ENCODE data around the gene TTC27. TPM values are rescaled to one million over a fixed set of nuclear protein-coding genes. Genes with fewer than 3 reads are reported as not detected.

Gene TTC27
- total and polyA plus RNA-seq, 10 of the 15 experiments (the other 5 are each of a cell fraction or from before 2014, with no cell fraction given) = 20.4 to 34.9 (median 26.0) TPM

DNA sequence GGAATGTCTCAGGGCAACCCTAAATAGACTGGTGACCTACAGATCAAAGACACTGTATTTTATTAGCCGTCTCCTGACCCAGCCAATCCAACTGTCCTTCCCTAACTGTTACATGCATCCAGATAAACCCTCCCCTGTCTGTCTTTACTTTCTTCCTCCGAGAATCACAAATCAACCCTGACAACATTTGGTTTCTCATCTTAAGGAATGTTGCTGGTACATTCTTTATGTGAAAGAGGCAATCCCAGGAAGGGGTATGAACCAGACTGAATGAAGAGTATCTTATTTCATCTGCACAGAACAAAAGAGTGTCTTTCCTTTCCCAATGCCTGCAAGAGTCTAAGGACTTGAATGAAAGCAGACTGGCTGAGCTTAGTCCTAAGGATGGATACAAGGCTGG lies 205.0 kb downstream of the TTC27 start:
- CTCF ChIA-PET = no interaction called here
- SMC1A ChIA-PET (ENCODE audit: uncharacterized antibody, unreplicated experiment) = no interaction called here
- POLR2A ChIA-PET = no interaction called here
- H2AFZ ChIP-seq (ENCODE audit: control insufficient read depth, low read depth, low read length) = no peak overlapping the region
- no peak overlapping the region for H3K4me3 ChIP-seq
- in situ Hi-C loops (cut with MboI) = no loop called here
- no peaks in the 10 kb centered on the region for H3K79me2 ChIP-seq (ENCODE audit: control insufficient read depth, insufficient read depth, low read length)
- ATAC-seq (no peak), FAIRE-seq (no peak), DNase-seq (ENCODE audit: low read depth, low spot score) (no peak)
- TF ChIP-seq, protein P1, sequence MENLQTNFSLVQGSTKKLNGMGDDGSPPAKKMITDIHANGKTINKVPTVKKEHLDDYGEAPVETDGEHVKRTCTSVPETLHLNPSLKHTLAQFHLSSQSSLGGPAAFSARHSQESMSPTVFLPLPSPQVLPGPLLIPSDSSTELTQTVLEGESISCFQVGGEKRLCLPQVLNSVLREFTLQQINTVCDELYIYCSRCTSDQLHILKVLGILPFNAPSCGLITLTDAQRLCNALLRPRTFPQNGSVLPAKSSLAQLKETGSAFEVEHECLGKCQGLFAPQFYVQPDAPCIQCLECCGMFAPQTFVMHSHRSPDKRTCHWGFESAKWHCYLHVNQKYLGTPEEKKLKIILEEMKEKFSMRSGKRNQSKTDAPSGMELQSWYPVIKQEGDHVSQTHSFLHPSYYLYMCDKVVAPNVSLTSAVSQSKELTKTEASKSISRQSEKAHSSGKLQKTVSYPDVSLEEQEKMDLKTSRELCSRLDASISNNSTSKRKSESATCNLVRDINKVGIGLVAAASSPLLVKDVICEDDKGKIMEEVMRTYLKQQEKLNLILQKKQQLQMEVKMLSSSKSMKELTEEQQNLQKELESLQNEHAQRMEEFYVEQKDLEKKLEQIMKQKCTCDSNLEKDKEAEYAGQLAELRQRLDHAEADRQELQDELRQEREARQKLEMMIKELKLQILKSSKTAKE (IDR thresholded peaks at IDR 0.05; ENCODE audit: low read depth, poor library complexity, severe bottlenecking) = no peak
- TF ChIP-seq, protein P2, sequence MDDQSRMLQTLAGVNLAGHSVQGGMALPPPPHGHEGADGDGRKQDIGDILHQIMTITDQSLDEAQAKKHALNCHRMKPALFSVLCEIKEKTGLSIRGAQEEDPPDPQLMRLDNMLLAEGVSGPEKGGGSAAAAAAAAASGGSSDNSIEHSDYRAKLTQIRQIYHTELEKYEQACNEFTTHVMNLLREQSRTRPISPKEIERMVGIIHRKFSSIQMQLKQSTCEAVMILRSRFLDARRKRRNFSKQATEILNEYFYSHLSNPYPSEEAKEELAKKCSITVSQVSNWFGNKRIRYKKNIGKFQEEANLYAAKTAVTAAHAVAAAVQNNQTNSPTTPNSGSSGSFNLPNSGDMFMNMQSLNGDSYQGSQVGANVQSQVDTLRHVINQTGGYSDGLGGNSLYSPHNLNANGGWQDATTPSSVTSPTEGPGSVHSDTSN (IDR thresholded peaks at IDR 0.05; ENCODE audit: insufficient replicate concordance, low read depth, low read length) = no peak
- TF ChIP-seq BCL11A (IDR thresholded peaks at IDR 0.05; ENCODE audit: low read depth, low read length) (no peak), ZZZ3 (IDR thresholded peaks at IDR 0.05; ENCODE audit: control insufficient read depth, insufficient read length, low read depth) (no peak), POU2F2 (IDR thresholded peaks at IDR 0.05; ENCODE audit: borderline replicate concordance, low read depth, low read length) (no peak), BACH1 (IDR thresholded peaks at IDR 0.05; ENCODE audit: borderline replicate concordance) (no peak), ASH2L (IDR thresholded peaks at IDR 0.05; ENCODE audit: borderline replicate concordance, low read depth) (no peak), LARP7 (IDR thresholded peaks at IDR 0.05) (no peak), HDGF (IDR thresholded peaks at IDR 0.05) (no peak), NRF1 (conservative IDR thresholded peaks at IDR 0.05; ENCODE audit: low read depth, low read length) (no peak), ATF7 (IDR thresholded peaks at IDR 0.05; ENCODE audit: low read depth) (no peak), CBX5 (IDR thresholded peaks at IDR 0.05; ENCODE audit: low read depth) (no peak)
- TF ChIP-seq, protein P3, sequence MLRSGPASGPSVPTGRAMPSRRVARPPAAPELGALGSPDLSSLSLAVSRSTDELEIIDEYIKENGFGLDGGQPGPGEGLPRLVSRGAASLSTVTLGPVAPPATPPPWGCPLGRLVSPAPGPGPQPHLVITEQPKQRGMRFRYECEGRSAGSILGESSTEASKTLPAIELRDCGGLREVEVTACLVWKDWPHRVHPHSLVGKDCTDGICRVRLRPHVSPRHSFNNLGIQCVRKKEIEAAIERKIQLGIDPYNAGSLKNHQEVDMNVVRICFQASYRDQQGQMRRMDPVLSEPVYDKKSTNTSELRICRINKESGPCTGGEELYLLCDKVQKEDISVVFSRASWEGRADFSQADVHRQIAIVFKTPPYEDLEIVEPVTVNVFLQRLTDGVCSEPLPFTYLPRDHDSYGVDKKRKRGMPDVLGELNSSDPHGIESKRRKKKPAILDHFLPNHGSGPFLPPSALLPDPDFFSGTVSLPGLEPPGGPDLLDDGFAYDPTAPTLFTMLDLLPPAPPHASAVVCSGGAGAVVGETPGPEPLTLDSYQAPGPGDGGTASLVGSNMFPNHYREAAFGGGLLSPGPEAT (IDR thresholded peaks at IDR 0.05; ENCODE audit: low read depth) = no peak
- TF ChIP-seq, protein P4, sequence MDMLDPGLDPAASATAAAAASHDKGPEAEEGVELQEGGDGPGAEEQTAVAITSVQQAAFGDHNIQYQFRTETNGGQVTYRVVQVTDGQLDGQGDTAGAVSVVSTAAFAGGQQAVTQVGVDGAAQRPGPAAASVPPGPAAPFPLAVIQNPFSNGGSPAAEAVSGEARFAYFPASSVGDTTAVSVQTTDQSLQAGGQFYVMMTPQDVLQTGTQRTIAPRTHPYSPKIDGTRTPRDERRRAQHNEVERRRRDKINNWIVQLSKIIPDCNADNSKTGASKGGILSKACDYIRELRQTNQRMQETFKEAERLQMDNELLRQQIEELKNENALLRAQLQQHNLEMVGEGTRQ (IDR thresholded peaks at IDR 0.05; ENCODE audit: borderline replicate concordance, low read depth, low read length) = no peak
- TF ChIP-seq, protein P5, sequence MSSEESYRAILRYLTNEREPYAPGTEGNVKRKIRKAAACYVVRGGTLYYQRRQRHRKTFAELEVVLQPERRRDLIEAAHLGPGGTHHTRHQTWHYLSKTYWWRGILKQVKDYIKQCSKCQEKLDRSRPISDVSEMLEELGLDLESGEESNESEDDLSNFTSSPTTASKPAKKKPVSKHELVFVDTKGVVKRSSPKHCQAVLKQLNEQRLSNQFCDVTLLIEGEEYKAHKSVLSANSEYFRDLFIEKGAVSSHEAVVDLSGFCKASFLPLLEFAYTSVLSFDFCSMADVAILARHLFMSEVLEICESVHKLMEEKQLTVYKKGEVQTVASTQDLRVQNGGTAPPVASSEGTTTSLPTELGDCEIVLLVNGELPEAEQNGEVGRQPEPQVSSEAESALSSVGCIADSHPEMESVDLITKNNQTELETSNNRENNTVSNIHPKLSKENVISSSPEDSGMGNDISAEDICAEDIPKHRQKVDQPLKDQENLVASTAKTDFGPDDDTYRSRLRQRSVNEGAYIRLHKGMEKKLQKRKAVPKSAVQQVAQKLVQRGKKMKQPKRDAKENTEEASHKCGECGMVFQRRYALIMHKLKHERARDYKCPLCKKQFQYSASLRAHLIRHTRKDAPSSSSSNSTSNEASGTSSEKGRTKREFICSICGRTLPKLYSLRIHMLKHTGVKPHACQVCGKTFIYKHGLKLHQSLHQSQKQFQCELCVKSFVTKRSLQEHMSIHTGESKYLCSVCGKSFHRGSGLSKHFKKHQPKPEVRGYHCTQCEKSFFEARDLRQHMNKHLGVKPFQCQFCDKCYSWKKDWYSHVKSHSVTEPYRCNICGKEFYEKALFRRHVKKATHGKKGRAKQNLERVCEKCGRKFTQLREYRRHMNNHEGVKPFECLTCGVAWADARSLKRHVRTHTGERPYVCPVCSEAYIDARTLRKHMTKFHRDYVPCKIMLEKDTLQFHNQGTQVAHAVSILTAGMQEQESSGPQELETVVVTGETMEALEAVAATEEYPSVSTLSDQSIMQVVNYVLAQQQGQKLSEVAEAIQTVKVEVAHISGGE (CRISPR knock-in tag; IDR thresholded peaks at IDR 0.05) = no peak
- no peaks in the 10 kb centered on the region for H3K27me3 ChIP-seq (replicated peaks in 1 of 2; ENCODE audit: control insufficient read depth in 2 of 2, insufficient read depth in 2 of 2, low read length in 1 of 2)
- BruUV-seq (replicated peaks) = no TSS peak
- intact Hi-C loops (cut with micrococcal nuclease; ENCODE audit: unreplicated experiment) = no loop called here
- RAD21 ChIA-PET (ENCODE audit: unreplicated experiment) = interaction anchor here (0.6 kb wide), 1 partner anchor 29 kb away, joined by 3 read pairs; no protein-coding TSS in a partner anchor
- H3K4me2 ChIP-seq (ENCODE audit: control insufficient read depth, insufficient read depth) = no peak overlapping the region
- no peaks in the 10 kb centered on the region for H4K20me1 ChIP-seq (ENCODE audit: control insufficient read depth, insufficient read depth)
- WGBS (ENCODE audit: insufficient coverage, insufficient replicate concordance, low lambda C conversion rate, missing lambda C conversion rate) = 68% methylated on average over 2 of the region's 2 CpGs
- H3K9ac ChIP-seq (ENCODE audit: control insufficient read depth, insufficient read depth, low read length) = no peak overlapping the region
- no peaks in the 10 kb centered on the region; the same call in 2 of the 3 replicates for H3K9me3 ChIP-seq (replicated peaks; ENCODE audit: control insufficient read depth, insufficient read depth, low read length)
- H3K4me1 ChIP-seq (ENCODE audit: control insufficient read depth, insufficient read depth, low read length) = no peaks in the 10 kb centered on the region
- no peak overlapping the region for H3K27ac ChIP-seq (ENCODE audit: control insufficient read depth, insufficient read depth)
- H3K36me3 ChIP-seq (ENCODE audit: control insufficient read depth in 2 of 2, insufficient read depth in 2 of 2, low read length in 1 of 2) = no peaks in the 10 kb centered on the region
